NCI-H187 treated with DMSO at 0.1 percent for 48 hours (cell line): ENCODE measurements around the gene CABP5.
"Not testable (repeated sequence)": the region's sequence is repeated elsewhere in the genome, so short reads cannot be mapped to it uniquely, and the experiment has no call there.

Source experiments
- DNase-seq: peaks from one replicate; lab custom pipeline; 2025; lab: John Stamatoyannopoulos, UW

CABP5 gene

DNA sequence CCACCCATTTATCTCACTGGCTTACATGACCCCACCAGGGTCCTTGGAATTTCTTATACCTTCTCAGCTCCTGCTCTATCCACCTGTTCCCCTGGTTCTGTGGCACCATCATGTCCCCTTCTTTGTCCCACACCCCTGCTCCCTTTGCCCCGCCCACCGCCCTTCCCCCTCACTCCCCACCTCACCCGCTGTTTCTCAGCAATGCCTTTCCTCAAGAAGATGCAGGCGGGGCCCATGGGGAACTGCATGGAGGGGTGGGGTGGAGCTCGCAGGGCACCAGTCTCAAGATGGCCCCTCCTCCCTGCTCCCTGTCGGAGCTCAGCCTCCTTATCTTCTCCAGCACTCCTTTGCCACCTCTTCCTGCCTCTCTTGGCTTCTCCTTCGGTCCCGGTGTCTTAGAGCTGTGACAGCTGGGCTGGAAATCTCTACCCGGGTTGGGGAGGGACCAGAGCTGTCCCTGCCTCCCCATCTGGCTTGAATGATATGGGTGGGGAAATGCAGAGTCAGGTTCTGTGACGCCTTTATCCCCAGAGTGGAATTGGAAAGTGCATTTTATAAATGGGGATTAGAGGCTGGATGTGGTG lies at the start of gene CABP5:
CABP5 (minus strand) TSS at position 405 of the 584 bp plus-strand sequence; CDS start at position 248, 157 bp downstream.
- no peak for DNase-seq

DNA sequence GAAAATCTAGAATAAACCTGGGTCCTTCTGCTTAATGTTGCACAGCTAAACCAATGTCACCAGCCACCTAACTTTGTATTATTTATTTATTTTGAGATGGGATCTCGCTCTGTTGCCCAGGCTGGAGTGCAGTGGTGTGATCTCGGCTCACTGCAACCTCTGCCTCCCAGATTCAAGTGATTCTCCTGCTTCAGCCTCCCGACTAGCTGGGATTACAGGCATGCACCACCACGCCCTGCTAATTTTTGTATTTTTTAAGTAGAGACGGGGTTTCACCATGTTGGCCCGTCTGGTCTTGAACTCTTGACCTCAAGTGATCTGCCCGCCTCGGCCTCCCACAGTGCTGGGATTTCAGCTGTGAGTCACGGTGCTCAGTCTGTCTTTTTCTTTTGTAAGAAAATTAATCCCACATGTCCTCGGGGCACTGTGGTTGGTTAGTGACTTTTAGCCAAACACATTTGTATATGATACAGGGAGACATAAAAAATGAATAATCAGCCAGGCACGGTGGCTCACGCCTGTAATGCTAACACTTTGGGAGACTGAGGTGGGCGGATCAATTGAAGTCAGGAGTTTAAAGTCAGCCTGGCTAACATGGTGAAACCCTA lies 47.3 kb upstream of the CABP5 start:
- DNase-seq = not testable (repeated sequence)

DNA sequence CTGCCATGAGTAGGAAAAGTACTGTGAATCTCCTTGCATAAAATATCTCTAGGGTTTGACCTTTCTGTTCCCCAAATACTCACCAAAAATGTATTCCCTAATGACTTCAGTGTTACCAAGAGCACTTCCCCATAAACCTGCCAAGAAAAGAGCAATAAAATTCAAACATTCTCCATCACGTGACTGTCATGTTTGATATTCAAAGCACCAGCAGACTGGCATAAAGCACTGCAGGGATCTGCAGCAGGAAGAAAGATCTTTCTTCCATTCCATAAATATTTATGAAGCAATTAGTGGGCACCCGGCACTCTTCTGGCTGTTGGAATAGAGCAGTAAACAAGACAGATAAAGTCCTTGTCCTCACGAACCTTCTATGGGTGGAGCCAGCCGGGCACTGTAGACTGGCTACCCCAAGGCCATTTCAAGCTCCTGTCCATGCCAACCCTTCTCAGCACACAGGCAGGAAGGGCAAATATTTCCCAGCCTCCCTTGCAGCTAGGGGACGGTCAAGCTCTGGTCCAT lies 46.5 kb upstream of the CABP5 start:
- no peak for DNase-seq

DNA sequence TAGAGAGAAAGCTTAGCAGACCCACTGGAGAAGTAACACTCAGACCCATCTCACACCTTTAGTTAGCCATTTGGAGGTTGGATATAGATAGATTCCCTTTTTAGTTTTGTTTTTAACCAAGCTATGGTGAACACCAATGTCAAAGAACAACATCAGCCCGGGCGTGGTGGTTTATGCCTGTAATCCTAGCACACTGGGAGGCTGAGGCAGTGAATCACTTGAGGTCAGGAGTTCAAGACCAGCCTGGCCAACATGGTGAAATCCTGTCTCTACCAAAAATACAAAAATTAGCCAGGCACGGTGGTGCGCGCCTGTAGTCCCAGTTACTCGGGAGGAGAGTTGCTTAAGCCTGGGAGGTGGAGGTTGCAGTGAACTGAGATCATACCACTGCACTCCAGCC lies 45.1 kb upstream of the CABP5 start:
- not testable (repeated sequence) for DNase-seq

DNA sequence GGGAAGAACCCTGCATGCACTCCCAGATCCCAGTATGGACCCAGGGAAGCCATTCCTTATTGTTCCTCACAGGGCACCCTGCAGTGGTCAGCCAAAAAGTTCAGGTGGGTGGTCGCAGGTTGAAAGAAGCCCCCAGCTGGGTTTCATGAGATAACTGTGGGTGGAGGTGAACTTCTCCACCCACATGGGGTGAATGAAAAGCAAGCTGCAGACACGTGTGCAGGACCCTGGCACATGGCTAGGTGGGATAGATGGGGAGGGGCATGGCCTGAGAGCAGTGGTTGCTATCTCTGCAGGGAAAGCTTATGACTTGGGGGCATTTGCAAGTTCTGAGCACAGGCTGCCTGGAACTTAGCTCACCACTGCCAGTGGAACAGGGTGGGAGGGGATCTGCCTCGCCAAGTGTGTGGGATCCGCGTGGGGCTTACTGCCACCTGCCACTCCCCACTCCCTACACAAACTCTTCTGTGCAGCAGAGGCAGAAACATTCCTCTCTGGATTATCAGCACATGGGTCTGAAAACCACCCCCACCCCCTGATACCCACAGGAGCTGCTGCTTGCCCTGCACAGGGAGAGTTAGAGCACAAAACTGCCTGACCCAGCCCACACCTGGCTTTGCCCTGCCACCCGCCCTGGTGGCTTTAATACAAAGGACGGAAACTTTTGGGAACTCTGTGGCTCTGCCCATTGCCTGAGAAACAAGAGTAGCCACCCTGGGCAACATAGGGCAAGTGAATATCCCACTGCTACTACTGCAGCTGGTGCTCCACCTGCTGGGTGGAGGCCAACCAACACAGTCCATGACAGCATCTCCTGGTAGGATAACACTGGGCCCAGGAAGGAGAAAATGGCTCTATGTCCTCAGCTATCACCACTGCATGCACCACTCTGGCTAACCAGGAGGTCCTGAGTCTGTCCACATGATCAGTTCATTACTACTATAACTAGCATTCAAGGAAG lies 42.3 kb upstream of the CABP5 start:
- DNase-seq = no peak

DNA sequence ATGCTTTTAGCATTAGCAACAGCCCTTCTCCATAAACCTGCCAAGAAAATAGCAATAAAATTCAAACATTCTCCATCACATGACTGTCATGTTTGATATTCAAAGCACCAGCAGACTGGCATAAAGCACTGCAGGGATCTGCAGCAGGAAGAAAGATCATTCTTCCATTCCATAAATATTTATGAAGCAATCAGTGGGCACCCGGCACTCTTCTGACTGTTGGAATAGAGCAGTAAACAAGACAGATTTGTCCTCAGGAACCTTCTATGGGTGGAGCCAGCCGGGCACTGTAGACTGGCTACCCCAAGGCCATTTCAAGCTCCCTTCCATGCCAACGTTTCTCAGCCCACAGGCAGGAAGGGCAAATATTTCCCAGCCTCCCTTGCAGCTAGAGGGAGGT lies 41.2 kb upstream of the CABP5 start:
- no peak for DNase-seq

DNA sequence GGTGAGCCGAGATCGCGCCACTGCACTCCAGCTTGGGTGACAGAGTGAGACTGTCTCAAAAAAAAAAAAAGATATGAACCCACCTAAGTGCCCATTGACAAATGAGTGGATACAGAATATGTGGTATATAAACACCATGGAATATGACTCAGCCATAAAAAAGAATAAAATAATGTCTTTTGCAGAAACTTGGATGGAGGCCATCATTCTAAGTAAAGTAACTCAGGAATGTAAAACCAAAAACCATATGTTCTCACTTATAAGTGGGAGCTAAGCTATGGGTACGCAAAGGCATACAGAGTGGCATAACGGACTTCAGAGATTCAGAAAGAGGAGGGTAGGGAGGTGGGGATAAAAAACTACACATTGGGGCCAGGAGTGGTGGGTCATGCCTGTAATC lies 37.2 kb upstream of the CABP5 start:
- no peak for DNase-seq

DNA sequence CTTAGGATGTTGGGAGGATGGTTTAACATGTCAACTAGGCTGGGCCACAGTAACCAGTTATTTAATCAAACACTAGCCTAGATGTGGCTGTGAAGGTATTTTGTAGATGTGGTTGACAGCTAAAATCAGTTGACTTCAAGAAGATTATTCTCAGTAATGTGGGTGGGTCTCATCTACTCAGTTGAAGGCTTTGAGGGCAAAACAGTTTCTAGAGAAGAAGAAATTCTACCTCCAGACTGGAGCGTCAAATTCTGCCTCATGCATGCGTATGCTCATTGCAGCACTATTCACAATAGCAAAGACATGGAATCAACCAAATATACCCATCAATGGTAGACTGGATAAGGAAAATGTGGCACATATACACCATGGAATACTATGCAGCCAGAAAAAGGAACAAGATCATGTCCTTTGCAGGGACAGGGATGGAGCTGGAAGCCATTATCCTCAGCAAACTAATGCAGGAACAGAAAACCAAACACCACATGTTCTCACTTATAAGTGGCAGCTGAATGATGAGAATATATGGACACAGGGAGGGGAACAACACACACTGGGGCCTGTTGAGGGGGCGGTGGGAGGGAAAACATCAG lies 26.4 kb upstream of the CABP5 start:
- not testable (repeated sequence) for DNase-seq

DNA sequence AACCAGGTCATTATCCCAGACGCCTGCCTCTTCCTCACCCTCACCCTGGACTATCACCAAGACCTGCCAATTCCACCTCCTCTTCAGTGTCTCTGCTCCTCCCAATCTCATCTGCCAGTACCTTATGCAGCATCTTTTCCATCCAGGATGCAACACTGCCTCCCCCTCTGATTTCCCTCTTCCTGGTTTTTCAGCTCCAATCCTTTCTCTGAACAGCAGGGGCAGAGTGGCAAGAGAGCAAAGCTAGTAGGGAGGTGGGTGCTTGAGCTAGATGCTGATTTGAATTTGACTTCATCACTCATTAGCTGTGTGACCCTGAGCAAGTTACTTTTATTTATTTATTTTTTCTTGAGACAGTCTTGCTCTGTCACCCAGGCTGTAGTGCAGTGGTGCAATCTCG lies 25.6 kb upstream of the CABP5 start:
- no peak for DNase-seq

DNA sequence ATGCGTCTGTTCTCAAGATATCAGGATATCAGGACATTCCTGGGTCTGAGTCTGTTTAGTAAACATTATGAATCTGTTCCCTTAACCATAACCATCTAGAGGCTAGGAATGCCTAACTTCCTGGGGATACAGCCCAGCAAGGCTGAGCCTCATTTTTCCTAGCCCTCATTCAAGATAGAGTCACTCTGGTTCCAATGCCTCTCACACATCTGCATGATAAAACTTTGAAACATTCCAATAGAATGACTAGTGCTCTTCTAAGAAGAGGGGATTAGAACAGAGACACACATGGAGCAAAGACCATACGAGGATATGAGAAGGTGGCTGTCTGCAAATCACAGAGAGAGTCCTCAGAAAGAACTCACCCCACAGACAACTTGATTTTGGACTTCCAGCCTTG lies 20.6 kb upstream of the CABP5 start:
- DNase-seq = no peak

DNA sequence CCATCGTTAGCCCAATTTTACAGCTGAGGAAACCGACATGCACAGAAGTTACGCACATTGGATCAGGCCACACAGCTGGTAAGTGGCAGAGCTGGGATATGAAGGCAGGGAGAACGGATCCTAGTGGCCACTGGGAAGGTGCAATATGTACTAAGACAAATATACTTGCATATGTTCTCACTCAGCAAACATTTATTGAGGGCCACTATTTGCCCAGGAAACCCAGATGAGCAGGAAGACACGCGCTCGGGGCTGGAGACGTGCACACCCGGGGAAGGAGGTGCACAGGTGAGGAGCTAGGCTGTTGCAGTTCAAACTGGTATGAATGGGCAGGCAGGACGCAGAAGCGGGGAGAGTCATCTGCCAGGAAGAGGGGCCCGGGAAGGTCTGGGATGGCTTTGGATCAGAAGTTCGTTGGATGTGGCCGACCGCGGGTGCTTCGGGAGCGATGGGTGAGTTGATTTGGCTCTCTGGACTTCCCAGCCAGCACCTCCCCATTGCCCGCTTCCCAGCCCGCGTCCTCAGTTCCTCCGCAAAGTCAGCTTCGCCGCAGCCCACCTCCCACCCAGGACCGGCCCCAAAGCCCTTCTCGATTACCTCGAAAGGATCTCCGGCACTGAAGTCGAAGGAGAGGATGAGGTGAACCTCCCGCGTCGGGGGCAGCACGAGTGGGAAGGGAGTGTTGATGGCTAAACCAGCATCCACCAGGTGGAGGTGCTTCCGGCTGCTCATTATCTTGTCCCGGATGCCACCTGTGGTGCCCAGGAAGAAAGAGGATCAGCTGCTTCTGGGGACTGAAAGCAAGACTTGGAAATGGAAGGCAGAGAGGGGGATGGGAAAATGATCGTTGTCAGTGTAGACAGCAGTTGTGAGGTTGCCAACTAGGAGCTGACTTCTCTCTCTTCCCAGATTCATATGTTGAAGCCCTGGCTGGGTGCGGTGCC lies 17.8 kb upstream of the CABP5 start:
- DNase-seq = no peak

DNA sequence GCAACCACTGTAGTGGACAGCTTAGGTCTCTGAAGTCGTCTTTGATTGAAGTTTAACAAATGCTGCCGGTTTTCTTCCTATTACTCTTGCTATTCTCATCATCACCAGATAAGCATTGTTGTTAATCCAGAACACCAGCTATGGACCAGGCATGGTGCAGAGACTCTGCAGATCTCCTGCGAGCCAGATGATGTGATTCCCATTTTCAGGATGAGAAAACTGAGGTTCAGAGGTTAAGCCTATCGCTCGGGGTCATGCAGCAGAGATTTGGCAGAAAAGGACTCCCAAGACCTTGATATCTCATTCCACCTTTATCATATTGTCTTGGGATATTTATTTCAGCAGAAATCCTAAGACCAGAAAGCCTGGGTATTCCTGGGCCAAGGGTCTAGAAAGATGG lies 16.5 kb upstream of the CABP5 start:
- DNase-seq = no peak

DNA sequence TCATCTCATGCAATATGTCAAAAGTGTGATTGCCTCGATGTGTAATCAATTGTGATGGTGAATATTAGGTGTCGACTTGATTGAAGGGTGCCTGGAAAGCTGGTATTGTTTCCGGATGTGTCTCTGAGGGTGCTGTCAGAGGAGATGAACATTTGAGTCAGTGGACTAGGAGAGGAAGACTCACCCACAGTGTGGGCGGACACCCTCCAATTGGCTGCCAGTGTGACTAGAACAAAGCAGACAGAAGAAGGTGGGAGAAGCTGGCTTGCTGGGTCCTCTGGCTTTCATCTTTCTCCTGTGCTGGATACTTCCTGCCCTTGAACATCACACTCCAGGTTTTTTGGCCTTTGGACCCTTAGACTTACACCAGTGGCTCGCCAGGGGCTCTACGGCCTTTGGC lies 15.5 kb upstream of the CABP5 start:
- DNase-seq = no peak

DNA sequence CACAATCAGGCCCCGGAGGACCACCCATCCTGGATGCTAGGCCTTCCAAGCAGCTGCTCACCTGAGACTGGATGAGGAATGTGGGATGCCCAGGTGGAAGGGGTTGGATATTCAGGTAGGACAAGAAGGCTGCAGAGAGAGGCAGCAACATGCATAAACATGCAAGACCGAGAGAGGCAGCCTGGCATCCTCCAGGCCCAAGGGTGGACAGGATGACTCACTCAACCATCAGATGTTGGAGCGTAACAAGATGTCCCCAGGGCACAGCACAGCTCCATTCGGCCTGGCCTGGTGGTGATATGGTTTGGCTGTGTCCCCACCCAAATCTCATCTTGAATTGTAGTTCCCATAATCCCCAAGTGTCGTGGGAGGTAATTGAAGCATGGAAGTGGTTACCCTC lies 10.0 kb upstream of the CABP5 start:
- DNase-seq = no peak

DNA sequence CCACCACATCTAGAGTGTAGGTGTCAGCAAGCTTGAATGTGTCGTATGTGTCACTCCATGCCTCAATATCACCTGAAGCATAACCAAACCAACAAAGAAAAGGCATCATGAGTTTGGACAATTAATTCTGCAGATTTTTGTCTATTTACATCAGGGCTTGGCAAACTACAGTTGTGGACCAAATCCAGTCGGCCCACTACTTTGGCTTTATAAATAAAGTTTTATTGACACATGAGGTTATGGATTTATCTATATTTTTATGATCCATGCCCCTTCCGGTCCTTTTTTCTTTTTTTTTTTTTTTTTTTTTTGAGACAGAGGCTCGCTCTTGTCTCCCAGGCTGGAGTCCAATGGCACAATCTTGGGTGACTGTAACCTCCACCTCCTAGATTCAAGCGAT lies 9.2 kb upstream of the CABP5 start:
- no peak for DNase-seq

DNA sequence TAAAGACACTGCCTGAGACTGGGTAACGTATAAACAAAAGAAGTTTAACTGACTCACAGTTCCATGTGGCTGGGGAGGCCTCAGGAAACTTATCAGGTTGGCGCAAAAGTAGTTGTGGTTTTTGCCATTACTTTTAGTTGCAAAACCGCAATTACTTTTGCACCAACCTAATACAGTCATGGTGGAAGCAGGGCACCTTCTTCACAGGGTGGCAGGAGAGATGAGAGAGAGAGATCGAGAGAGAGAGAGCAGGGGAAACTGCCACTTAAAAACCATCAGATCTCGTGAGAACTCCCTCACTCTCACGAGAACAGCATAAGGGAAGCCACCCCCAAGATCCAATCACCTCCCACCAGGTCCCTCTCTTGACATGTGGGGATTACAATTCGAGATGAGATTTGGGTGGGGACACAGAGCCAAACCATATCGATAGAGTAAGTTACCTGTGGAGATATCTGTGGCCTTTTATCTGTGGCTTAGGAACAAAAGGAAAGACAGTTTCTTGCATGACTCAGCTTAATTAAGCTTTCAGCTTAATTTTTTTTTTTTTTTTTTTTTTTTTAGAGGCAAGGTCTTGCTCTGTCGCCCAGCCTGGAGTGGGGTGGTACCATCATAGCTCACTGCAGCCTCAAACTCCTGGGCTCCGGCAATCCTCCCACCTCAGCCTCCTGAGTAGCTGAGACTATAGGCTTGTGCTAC lies 7.6 kb upstream of the CABP5 start:
- no peak for DNase-seq

DNA sequence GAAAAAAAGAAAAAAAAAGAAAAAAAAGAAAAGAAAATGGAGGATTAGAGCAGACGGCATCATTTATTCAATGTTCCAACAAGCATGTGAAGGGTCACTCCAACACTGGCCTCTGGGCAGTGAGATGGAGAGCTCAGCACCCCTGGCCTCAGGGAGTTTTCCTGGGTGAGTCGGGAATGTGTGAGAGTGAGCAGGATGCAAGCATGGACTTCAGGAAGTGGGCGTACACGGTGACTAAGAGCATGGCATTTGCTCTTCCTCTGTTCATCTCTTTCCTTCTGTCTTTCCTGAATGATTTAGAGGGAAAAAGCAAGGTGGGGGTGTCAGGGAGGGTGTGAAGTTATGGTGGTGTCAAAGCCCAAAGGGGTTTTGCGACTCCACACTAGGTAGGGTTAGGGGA lies 682 bp upstream of the CABP5 start:
- no peak for DNase-seq

DNA sequence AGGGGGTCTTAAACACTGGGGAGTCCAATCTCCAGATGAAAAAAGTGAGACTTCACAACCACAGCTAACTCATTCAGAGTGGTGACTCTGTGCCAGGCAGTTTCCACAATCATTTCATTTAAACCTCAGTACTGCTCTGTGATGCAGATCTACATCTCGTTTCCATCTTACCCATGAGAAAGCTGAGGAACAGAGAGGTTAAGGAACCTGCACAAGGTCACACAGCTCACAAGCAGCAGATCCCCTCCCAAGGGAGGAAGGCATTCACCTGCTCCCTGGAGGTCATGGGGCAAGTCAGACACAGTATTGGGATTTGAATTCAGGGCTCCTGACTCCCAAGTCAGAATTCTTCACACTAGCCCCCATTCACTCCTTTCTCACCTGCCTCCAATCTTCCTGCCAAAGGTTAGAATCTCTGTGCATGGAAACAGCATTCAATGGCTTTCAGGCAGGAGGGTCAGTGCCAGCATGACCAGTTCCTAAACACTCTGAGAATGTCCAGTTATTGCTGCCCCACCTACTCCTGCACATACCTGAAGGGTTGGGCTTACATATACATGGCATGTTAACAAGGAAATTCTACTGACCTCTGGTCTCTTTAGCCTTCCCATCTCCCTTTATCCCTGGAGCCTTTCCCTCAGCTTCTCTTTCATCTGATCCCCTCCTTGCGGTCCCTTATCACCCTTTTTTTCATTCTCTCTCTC lies 1.9 kb downstream of the CABP5 start:
- DNase-seq = no peak

DNA sequence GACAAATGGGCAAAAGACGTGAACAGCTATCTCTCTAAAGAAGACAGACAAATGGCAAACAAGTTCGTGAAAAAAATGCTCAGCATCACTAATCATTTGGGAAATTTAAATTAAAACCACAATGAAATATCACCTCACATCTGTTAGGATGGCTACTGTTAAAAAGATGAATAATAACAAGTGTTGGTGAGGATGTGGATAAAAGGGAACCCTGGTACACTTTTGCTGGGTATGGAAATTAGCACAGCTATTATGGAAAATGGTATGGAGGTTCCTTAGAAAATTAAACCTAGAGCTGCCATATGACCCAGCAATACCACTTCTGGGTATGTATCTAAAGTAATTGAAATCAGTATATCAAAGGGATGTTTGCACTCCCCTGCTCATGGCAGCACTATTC lies 7.1 kb downstream of the CABP5 start:
- no peak for DNase-seq

DNA sequence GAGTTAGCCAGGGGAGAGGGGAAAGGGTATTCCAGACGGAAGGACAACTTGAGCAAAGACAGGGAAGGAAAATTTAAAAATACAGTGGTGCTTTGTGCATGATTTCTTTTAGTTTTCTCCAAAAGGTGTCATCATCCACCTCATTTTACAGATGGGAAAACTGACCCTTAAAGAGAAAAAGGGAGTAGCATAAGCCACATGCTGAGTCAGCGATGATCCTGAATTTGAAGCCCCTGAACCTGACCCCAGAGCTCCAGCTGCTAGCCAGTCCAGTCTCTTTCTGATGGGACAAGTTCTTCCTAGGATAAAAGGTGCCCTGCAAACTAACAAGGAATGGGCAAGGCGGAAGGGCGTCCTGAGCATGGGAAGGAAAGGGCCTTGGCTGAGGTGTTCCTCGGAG lies 10.3 kb downstream of the CABP5 start:
- DNase-seq = no peak
